Activated naive CD8-positive, alpha-beta T cell treated with anti-CD3 and anti-CD28 coated beads, Interleukin-2, amount 10 ng/mL, durations not matched to agents 7 days and 5 days (primary cell): Measurements from ENCODE around the gene BCDIN3D. TPM values are rescaled to one million over a fixed set of nuclear protein-coding genes. Genes with fewer than 3 reads are reported as not detected.

ENCODE experiments used
- ATAC-seq: fragments of 150-1000 bp; cut with Tn5 transposase; one replicate; pipeline ENCODE4 v1.10.0; 2021; ENCODE audit warnings: low read depth, moderate library complexity
- POLR2A ChIA-PET: fragments of 350-600 bp; sonication (Branson Sonifier 250); formaldehyde crosslinking; loops from one replicate; lab custom pipeline; 2021; ENCODE audit warnings: antibody characterized with exemption; lab: Charles Lee
- DNase-seq: peaks from one replicate; pipeline ENCODE4 v3.0.0; 2021
- H3K27ac Mint-ChIP-seq: one replicate; pipeline ENCODE4 v1.8.0; 2022; ENCODE audit warnings: mild to moderate bottlenecking, mixed read lengths
- H3K27me3 Mint-ChIP-seq: one replicate; pipeline ENCODE4 v1.8.0; 2022; ENCODE audit warnings: mild to moderate bottlenecking, moderate library complexity, mixed read lengths
- H3K36me3 Mint-ChIP-seq: one replicate; pipeline ENCODE4 v1.8.0; 2021; ENCODE audit warnings: mild to moderate bottlenecking, mixed read lengths
- H3K4me1 Mint-ChIP-seq: one replicate; pipeline ENCODE4 v1.8.0; 2021; ENCODE audit warnings: mixed read lengths
- H3K4me3 Mint-ChIP-seq: one replicate; pipeline ENCODE4 v1.8.0; 2022; ENCODE audit warnings: mild to moderate bottlenecking, moderate library complexity, mixed read lengths
- H3K9me3 Mint-ChIP-seq: one replicate; pipeline ENCODE4 v1.8.0; 2021; ENCODE audit warnings: mixed read lengths
- total RNA-seq, 2 experiments: library from RNA; stranded (reverse); gene quantifications; one replicate each; pipeline ENCODE4 v1.2.3, GENCODE V29; 2021

Gene BCDIN3D
- total RNA-seq, 2 experiments from 2014 or later = 9.3 to 11.4 TPM

DNA sequence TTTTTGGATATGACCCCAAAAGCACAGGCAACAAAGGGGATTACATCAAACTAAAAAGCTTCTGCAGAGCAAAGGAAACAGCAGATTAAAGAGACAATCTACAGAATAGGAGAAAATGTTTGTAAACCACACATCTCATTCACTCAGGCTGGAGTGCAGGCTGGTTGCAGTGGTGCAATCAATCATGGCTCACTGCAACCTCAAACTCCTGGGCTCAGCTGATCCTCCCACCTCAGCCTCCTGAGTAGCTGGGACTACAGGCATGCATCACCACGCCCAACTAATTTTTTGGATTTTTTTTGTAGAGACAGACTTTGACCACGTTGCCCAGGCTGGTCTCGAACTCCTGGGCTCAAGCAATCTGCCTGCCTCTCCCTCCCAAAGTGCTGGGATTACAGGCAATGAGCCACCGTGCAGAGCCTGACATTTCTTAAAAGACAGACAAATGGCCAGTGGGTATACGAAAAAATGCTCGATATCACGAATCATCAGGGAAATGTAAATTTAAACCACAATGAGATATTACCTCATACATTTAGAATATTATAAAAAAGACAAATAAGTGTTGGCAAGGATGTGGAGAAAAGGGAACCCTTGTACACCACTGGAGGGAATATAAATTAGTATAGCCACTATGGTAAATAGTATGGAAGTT is 24.5 kb downstream of the BCDIN3D start:
- Mint-ChIP-seq H3K9me3 (no peaks in the 10 kb centered on the region), H3K27ac (no peak overlapping the region), H3K4me1 (peaks cover 23% of the 10 kb centered on the region), H3K27me3 (no peaks in the 10 kb centered on the region), H3K36me3 (peaks cover 11% of the 10 kb centered on the region), H3K4me3 (no peak overlapping the region)
- no peak for ATAC-seq
- POLR2A ChIA-PET = no interaction called here
- no peak for DNase-seq

DNA sequence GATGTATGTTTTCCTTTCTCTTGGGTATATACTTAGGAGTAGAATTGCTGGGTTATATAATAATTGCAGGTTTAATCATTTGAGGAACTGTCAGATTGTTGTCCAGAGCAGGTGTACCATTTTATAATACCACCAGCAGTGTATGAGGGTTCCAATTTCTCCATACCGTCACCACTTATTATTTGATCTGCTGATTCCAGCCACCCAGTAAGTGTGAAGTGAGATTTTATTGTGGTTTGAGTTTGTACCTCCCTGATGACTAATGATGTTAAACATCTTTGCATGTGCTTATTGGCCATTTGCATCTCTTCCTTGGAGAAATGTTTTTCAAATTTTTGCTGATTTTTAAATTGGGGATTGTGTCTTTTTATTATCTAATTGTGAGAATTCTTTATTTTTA is 29.8 kb downstream of the BCDIN3D start:
- H3K9me3 Mint-ChIP-seq = no peaks in the 10 kb centered on the region
- peaks cover 2% of the 10 kb centered on the region for H3K36me3 Mint-ChIP-seq
- H3K27me3 Mint-ChIP-seq = no peaks in the 10 kb centered on the region
- peaks cover 13% of the 10 kb centered on the region for H3K4me1 Mint-ChIP-seq
- no peak overlapping the region for H3K4me3 Mint-ChIP-seq
- no peak overlapping the region for H3K27ac Mint-ChIP-seq
- ATAC-seq = no peak
- no peak for DNase-seq
- POLR2A ChIA-PET = no interaction called here

DNA sequence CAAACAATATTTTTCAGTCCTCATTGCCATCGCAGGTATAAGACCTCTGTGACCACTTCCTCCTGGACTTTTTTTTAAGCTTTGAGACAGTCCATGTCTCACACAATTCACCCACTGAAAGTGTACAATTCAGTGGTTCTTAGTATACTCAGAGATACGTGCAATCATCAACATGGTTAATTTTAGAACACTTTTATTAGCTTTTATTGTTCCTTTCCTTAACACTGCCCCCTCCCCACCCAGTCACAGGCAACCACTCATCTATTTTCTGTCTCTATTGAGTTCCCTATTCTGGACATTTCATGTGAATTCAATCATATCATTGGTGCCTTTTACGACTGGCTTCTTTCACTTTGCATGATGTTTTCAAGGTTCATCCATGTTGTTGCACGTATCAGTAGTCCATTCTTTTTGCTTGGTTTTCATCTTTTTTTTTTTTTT is 30.9 kb downstream of the BCDIN3D start:
- DNase-seq = no peak
- Mint-ChIP-seq H3K9me3 (no peaks in the 10 kb centered on the region), H3K4me3 (no peak overlapping the region), H3K4me1 (peaks cover 12% of the 10 kb centered on the region), H3K27me3 (no peaks in the 10 kb centered on the region), H3K27ac (no peak overlapping the region), H3K36me3 (peaks cover 2% of the 10 kb centered on the region)
- POLR2A ChIA-PET = interaction anchor here (0.7 kb wide), 1 partner anchor 70 kb away, joined by 3 read pairs; the partner anchor contains the start of gene TMBIM6
- ATAC-seq = no peak

DNA sequence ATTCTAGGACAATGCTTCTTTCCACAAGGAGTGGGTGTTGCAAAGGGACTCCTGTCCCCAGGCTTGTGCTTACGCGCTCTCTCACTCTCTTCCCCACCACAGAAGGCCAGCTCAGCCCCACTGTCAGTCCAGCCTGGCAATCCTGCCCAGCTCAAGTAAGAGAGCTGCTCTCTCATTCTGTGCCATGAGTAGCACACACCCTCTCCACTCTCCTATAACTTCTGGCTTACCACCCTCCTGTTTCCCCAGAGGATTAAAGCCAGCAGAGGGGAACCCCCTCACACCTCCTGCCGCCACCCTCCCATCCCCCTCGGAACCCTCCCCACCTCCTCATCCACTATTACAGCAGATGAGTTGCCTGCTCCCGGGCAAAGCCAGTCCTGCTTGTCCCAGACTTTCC is 31.8 kb downstream of the BCDIN3D start:
- POLR2A ChIA-PET = interaction anchor here (0.6 to 0.7 kb wide), 2 partner anchors 69 to 70 kb away, joined by 3 read pairs; partner anchors contain the start of gene TMBIM6
- H3K4me3 Mint-ChIP-seq = no peak overlapping the region
- ATAC-seq (no peak), DNase-seq (no peak)
- H3K27me3 Mint-ChIP-seq = no peaks in the 10 kb centered on the region
- peaks cover 12% of the 10 kb centered on the region for H3K4me1 Mint-ChIP-seq
- H3K27ac Mint-ChIP-seq = no peak overlapping the region
- no peaks in the 10 kb centered on the region for H3K9me3 Mint-ChIP-seq
- peaks cover 2% of the 10 kb centered on the region for H3K36me3 Mint-ChIP-seq

DNA sequence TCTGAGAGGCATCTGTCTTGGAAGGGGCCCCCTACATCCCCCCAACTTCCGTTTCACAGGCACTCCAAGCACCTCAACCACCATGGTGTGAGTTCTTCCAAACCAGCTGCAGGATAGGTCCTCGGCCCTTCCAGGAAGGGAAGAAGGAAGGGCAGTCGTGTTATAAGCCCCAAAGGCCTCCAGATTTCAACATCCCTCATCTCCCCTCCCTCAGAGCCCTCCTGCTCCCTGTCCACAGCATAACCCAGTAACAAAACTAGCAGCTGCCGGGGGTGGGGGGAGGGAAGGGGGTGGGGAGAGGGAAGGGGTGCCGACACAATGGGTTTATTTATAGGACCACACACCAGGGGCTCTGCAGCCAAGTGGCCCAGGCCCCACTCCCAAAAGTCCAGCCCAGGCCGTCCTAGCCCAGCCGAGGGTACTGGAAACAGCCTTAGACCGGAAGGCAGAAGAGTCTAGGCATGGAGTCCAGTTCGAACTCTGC is 33.0 kb downstream of the BCDIN3D start:
- no peak for DNase-seq
- H3K36me3 Mint-ChIP-seq = peaks cover 3% of the 10 kb centered on the region
- H3K4me3 Mint-ChIP-seq = no peak overlapping the region
- no peak for ATAC-seq
- POLR2A ChIA-PET = no interaction called here
- peaks cover 10% of the 10 kb centered on the region for H3K4me1 Mint-ChIP-seq
- H3K27me3 Mint-ChIP-seq = no peaks in the 10 kb centered on the region
- H3K9me3 Mint-ChIP-seq = no peaks in the 10 kb centered on the region
- no peak overlapping the region for H3K27ac Mint-ChIP-seq

DNA sequence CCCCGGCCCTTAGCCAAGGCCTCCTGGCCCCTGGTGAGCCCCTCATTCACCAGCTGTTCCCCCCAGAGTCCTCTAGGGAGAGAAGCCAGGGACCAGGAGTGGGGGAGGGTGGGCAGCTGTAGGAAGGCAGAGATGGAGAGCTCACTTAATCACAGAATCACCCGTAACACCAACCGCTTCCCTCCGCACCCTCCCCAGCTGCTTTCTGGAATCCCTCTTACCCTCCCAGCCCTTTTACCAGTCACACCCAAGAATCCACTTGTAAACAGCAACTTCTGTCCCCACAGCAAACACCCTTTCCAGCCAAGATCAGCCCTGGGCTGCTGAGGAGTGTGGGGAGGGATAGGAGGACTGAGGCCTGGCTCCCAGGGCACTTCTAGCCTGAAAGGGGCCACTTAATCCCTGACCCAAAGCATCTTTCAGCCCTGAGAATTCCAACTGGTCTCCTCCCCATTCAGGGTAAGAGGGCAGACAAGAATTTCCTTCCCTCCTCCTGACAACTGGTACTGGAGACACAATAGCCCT is 33.5 kb downstream of the BCDIN3D start:
- Mint-ChIP-seq H3K27ac (no peak overlapping the region), H3K4me1 (peaks cover 10% of the 10 kb centered on the region), H3K4me3 (no peak overlapping the region), H3K27me3 (no peaks in the 10 kb centered on the region), H3K9me3 (no peaks in the 10 kb centered on the region), H3K36me3 (peaks cover 3% of the 10 kb centered on the region)
- DNase-seq (no peak), ATAC-seq (no peak)
- POLR2A ChIA-PET = no interaction called here

DNA sequence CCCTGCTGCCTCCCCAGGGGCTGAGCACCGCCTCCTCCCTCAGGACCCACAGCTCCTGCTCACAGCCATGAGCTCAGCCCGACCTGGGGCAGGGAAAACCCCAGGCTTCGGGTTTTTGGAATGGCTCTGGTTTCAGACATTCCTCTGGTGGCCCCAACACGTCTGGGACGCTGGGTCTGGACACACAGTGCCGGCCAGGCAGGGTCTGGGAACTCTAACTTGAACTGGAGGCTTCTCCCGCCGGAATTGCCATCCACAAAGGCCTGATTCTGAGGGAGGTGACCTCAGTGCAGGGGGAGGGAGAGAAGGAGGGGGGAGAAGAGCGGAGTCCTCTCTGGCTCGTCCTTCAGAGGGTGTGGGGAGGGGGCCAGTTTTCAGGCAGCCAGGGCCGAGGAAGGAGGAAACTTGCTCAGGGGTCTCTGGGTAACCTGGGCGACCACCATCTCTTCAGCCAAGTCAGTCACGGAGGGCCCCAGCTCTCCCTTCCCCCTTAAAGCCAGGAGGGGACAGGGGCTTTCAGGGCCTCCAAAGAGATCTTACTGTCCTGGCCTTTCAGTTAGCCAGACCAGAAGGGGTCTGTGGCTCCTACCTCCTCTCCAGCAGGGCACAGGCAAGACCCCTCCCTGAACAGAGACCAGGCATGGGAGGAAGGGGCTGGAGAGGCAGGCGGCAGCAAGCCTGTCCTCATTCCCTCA is 34.1 kb downstream of the BCDIN3D start:
- Mint-ChIP-seq H3K36me3 (peaks cover 3% of the 10 kb centered on the region), H3K27ac (no peak overlapping the region)
- no peak for ATAC-seq

DNA sequence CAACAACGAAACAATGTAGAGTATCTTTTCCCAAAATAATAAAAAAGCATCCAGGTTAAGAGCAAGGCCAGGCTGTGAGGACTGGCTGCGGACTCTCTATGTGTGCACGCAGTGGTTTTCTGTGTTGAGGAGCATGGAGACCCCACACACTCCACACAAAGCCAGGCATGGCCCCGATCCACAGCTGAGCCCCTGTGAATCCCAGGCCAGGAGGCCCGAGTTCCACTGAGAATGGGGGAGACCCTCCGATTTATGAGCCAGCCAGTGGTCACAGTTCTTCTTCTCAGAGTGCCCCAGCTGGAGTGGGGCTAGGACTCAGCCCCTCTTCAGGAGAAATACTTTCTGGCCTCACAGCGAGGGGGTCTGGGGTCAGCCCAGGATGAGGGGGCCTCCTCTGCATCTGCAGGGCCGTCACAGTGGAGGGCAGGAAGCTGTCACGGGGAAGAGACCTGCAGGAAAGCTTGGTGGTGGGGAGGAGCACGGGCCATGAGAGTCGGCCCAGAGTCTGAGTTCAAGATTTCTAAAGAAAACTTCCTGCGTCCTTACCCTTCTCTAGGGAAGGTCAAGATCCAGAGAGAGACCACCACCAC is 34.8 kb downstream of the BCDIN3D start:
- Mint-ChIP-seq H3K9me3 (no peaks in the 10 kb centered on the region), H3K4me1 (peaks cover 8% of the 10 kb centered on the region), H3K27ac (no peak overlapping the region), H3K36me3 (peaks cover 3% of the 10 kb centered on the region), H3K27me3 (no peaks in the 10 kb centered on the region), H3K4me3 (no peak overlapping the region)
- ATAC-seq (no peak), DNase-seq (no peak)
- POLR2A ChIA-PET = no interaction called here

More for the DNA sequence above, 34.1 kb downstream of the BCDIN3D start:
- POLR2A ChIA-PET = no interaction called here
- Mint-ChIP-seq H3K4me3 (no peak overlapping the region), H3K9me3 (no peaks in the 10 kb centered on the region), H3K4me1 (peaks cover 10% of the 10 kb centered on the region), H3K27me3 (no peaks in the 10 kb centered on the region)
- no peak for DNase-seq

DNA sequence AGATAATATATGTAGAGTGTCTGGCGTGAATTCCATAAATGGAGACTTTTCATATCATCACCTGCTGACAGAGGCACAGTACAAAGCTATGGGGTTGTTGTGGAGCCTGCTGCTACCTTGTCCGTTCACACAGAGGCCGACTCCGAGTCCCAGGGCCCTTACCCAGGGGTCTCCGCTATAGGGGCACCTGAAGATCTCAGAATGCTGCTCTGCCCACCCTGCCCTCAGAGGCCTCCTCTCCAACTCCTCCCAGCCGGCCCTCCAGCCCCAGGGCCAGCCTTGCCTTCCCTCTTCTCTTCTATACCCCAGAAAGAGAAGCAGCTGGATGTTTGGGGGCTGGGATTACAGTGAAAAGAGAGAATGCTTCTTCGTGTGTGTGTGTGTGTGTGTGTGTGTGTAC is 36.0 kb downstream of the BCDIN3D start:
- peaks cover 3% of the 10 kb centered on the region for H3K4me1 Mint-ChIP-seq

DNA sequence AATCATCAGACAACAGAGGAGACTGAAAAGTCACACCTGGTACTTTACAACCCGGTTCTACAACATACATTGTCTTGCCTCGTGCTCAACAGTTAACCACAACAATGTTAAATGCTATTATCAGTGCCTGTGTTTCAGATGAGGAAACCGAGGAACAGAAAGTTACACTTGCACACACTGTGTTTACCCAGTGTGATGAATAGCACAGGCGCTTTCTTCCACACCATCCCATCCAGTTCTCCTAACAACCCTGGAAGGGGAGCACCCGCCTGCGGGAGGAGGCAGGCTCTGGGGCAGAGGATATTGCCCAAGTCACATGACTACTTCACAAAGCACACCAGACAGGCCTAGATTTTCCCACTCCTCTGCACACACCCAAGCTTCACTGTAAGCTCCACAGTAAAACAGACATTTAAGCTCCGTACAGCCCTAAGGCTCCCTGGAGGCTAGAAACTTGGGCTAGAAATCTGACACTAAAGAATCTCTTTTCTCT is 36.5 kb downstream of the BCDIN3D start:
- H3K27ac Mint-ChIP-seq = no peak overlapping the region
- no peaks in the 10 kb centered on the region for H3K27me3 Mint-ChIP-seq
- POLR2A ChIA-PET = no interaction called here
- ATAC-seq = no peak
- peaks cover 3% of the 10 kb centered on the region for H3K36me3 Mint-ChIP-seq
- no peaks in the 10 kb centered on the region for H3K4me1 Mint-ChIP-seq
- H3K9me3 Mint-ChIP-seq = no peaks in the 10 kb centered on the region
- no peak overlapping the region for H3K4me3 Mint-ChIP-seq
- DNase-seq = no peak

More for the DNA sequence above, 36.0 kb downstream of the BCDIN3D start:
- no peaks in the 10 kb centered on the region for H3K27me3 Mint-ChIP-seq
- POLR2A ChIA-PET = no interaction called here
- H3K9me3 Mint-ChIP-seq = no peaks in the 10 kb centered on the region
- no peak overlapping the region for H3K4me3 Mint-ChIP-seq
- DNase-seq (no peak), ATAC-seq (no peak)
- H3K36me3 Mint-ChIP-seq = peaks cover 3% of the 10 kb centered on the region
- H3K27ac Mint-ChIP-seq = no peak overlapping the region

DNA sequence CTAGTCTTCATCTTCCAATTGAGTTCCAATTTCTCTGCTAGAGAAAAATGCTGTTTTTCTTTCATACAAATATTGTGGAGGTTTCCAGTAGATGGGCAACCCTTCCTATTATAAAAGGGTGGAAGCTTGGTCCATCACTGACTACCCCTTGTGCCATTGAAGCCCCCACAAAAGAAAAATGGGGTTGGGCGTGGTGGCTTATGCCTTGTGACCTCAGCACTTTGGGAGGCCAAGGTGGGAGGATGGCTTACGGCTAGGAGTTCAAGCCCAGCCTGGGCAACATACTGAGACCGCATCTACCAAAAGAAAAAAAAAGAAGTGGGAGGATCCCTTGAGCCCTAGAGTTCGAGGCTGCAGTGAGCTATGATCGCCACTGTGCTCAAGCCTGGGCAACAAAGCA is 37.5 kb downstream of the BCDIN3D start:
- no peaks in the 10 kb centered on the region for H3K27me3 Mint-ChIP-seq
- no peaks in the 10 kb centered on the region for H3K9me3 Mint-ChIP-seq
- H3K4me1 Mint-ChIP-seq = no peaks in the 10 kb centered on the region
- H3K4me3 Mint-ChIP-seq = no peak overlapping the region
- DNase-seq = no peak
- peaks cover 3% of the 10 kb centered on the region for H3K36me3 Mint-ChIP-seq
- no peak overlapping the region for H3K27ac Mint-ChIP-seq
- ATAC-seq = no peak
- POLR2A ChIA-PET = no interaction called here

DNA sequence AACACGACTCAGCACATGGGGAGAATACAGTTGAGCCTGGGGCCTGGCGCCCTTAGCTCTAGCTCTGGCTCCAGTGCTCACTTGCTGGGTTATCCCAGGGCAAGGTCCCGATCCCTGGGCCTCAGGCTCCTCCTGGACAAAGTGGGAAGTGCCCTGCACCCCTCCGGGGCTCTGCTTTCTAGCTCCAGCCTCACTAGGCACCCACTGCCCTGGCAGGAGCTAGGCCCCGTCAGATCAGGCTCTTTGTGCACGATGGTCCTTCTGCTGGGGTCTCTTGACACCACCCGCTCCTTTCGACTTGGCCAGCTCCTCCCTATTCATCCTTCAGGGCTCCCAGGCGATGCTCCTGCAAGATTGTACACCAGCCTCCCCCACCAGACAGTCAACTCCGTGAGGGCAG is 38.1 kb downstream of the BCDIN3D start:
- no peaks in the 10 kb centered on the region for H3K4me1 Mint-ChIP-seq
- no peak overlapping the region for H3K4me3 Mint-ChIP-seq
- no peak overlapping the region for H3K27ac Mint-ChIP-seq
- POLR2A ChIA-PET = no interaction called here
- no peaks in the 10 kb centered on the region for H3K9me3 Mint-ChIP-seq
- no peak for DNase-seq
- peaks cover 3% of the 10 kb centered on the region for H3K36me3 Mint-ChIP-seq
- no peak for ATAC-seq
- H3K27me3 Mint-ChIP-seq = no peaks in the 10 kb centered on the region

DNA sequence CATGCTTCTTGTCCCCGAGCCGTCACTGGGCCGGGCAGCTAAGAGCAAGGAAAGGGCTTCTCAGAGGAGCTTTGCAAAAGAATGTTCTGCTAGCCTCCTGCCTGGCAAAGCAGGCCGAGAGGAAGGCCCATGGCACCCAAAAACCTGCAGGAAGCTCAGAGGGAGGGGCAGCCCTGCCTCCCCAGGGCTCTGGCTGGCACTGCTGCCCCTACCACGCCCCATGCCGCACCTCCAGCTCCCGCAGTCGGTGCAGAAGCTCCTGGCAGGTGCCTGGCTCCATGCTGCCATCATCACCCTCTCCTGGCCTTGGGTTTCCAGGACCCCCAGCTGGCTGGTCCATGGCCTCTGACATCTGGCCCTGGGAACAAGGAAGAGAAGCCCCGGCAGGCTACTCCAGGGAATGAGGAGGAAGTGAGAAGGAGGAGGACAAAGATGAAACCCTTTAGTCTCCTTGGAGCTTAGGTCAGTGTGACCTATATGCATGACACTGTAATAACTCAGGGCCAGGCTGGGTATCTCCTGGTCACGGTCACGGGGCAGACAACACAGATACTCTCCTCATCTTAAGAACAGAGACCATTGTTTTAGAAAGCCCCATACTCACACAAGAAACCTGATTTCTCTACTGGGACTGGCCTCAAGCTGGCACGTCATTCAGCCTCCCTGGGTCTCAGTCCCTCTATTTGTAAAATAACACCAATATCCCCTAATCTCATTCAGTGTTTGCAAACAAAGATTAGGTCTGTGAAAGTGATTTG is 39.0 kb downstream of the BCDIN3D start:
- ATAC-seq (no peak), DNase-seq (no peak)
- Mint-ChIP-seq H3K27ac (no peak overlapping the region), H3K4me1 (no peaks in the 10 kb centered on the region), H3K36me3 (peaks cover 3% of the 10 kb centered on the region), H3K9me3 (no peaks in the 10 kb centered on the region), H3K4me3 (no peak overlapping the region), H3K27me3 (no peaks in the 10 kb centered on the region)
- POLR2A ChIA-PET = interaction anchor here (0.9 kb wide), 1 partner anchor 18 kb away, joined by 3 read pairs; no protein-coding TSS in a partner anchor
